ENCODE results near the gene CAMTA1.

- TF ChIP-seq CTCF (conservative IDR thresholded peaks at IDR 0.05; ENCODE audit: low read depth, low read length) (no peak), EZH2 (IDR thresholded peaks at IDR 0.05; ENCODE audit: borderline replicate concordance, low read depth, low read length, poor library complexity, severe bottlenecking) (no peak)
Measured at GRCh38 chr1:7717748-7718368, 932.6 kb downstream of the CAMTA1 start.

All from A673 (cell line).